B cell (primary cell): Measurements from ENCODE around the gene TSHB.

Experiments
- EZH2 ChIP-seq: IDR thresholded peaks from 2 replicates; pipeline ENCODE4 v1.6.1; 2012; ENCODE audit warnings: borderline replicate concordance, low read depth, mild to moderate bottlenecking, moderate library complexity, low read length; ENCODE audit not compliant: insufficient read depth, poor library complexity, severe bottlenecking
- TF ChIP-seq, protein P1 (sequence below): fragments of 200-600 bp; IDR thresholded peaks from one replicate; pipeline ENCODE4 v1.8.0; 2022; ENCODE audit warnings: antibody characterized with exemption, mild to moderate bottlenecking

DNA sequence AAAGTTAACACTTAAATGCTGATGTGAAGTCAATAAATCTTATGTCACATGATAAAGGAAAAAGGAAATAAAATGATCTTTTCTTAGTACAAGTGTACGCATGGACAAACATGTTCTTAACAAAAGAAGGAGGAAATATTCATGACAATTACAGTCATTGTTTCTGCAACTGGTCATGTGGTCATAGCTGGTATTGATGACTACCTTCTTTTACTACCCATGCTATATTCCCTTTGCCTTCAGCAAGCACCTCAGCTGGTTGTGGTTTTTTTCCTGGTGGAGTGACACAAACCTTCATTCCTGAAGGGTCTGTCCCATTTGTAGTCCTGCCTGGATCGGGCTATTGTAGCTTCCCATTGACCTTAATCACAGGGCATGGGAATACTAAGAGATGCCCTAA is 23.4 kb upstream of the TSHB start:
- TF ChIP-seq, protein P1, sequence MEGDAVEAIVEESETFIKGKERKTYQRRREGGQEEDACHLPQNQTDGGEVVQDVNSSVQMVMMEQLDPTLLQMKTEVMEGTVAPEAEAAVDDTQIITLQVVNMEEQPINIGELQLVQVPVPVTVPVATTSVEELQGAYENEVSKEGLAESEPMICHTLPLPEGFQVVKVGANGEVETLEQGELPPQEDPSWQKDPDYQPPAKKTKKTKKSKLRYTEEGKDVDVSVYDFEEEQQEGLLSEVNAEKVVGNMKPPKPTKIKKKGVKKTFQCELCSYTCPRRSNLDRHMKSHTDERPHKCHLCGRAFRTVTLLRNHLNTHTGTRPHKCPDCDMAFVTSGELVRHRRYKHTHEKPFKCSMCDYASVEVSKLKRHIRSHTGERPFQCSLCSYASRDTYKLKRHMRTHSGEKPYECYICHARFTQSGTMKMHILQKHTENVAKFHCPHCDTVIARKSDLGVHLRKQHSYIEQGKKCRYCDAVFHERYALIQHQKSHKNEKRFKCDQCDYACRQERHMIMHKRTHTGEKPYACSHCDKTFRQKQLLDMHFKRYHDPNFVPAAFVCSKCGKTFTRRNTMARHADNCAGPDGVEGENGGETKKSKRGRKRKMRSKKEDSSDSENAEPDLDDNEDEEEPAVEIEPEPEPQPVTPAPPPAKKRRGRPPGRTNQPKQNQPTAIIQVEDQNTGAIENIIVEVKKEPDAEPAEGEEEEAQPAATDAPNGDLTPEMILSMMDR: no peak
- TF ChIP-seq EZH2: no peak
